HG02798 (cell line): ENCODE measurements around the gene TRABD2A.
"Not testable (repeated sequence)": the region's sequence is repeated elsewhere in the genome, so short reads cannot be mapped to it uniquely, and the experiment has no call there.

Source experiments
- ATAC-seq: cut with Tn5 transposase; IDR thresholded peaks from one replicate; pipeline ENCODE4 v1.9.1; 2021; ENCODE audit warnings: mild to moderate bottlenecking; ENCODE audit not compliant: unreplicated experiment, poor library complexity

TRABD2A gene

GRCh38 chr2:84788027-84788426 is 92.9 kb downstream of the TRABD2A start:
- ATAC-seq, result no peak

GRCh38 chr2:84786601-84787000 is 94.3 kb downstream of the TRABD2A start:
- no peak for ATAC-seq

- no peak for ATAC-seq
These were observed 94.9 kb downstream of the TRABD2A start for GRCh38 chr2:84785950-84786349.

- ATAC-seq, result no peak
These were observed 98.0 kb downstream of the TRABD2A start for GRCh38 chr2:84782717-84783442.

- peak; percentile 82 for ATAC-seq
These were observed 98.8 kb downstream of the TRABD2A start for GRCh38 chr2:84781942-84782716.

- no peak for ATAC-seq
These were observed 101.1 kb downstream of the TRABD2A start for GRCh38 chr2:84779781-84780180.

- ATAC-seq, result no peak
These were observed 101.8 kb downstream of the TRABD2A start for GRCh38 chr2:84778911-84779690.

GRCh38 chr2:84776011-84776410 is 104.9 kb downstream of the TRABD2A start:
- no peak for ATAC-seq

GRCh38 chr2:84773562-84773961 is 107.3 kb downstream of the TRABD2A start:
- ATAC-seq, result not testable (repeated sequence)
